DOHH2 (cell line): Measurements from ENCODE around the gene NAALADL2.

Experiments used
- CTCF ChIP-seq: fragments of 200-600 bp; sonication (generic); IDR thresholded peaks from one replicate; pipeline ENCODE4 v1.5.1; 2014; ENCODE audit warnings: antibody characterized with exemption, mild to moderate bottlenecking, low read depth, low read length; ENCODE audit not compliant: poor library complexity, severe bottlenecking
- EZH2phosphoT487 ChIP-seq: fragments of 200-600 bp; sonication (generic); IDR thresholded peaks from 2 replicates; pipeline ENCODE4 v1.6.1; 2017; ENCODE audit warnings: borderline replicate concordance, mild to moderate bottlenecking, antibody characterized with exemption, low read length, moderate library complexity, mixed read lengths

GRCh38 chr3:175764722-175765121 is 905.6 kb downstream of the NAALADL2 start:
- TF ChIP-seq CTCF (no peak), EZH2phosphoT487 (no peak)
